Vagina (tissue), 2 donors: Measurements from ENCODE around the gene TMED9. TPM values are rescaled to one million over a fixed set of nuclear protein-coding genes. Genes with fewer than 3 reads are reported as not detected.

ENCODE experiments used
- DNase-seq, 2 donors: peaks; one replicate each; pipeline ENCODE4 v3.0.0-alpha.2; 2017; ENCODE audit errors: extremely low spot score in 2 of 2
- H3K27ac ChIP-seq: fragments of 200-600 bp; sonication (generic); one replicate; pipeline ENCODE4 v1.5.1; 2019
- H3K27me3 ChIP-seq: fragments of 200-600 bp; sonication (generic); one replicate; pipeline ENCODE4 v1.5.1; 2019
- H3K36me3 ChIP-seq, 2 donors: fragments of 200-600 bp; sonication (generic); one replicate each; pipeline ENCODE4 v1.5.1; 2017 to 2019
- H3K4me1 ChIP-seq: fragments of 200-600 bp; sonication (generic); one replicate; pipeline ENCODE4 v1.5.1; 2019
- H3K4me3 ChIP-seq, 2 donors: fragments of 200-600 bp; sonication (generic); 1 replicate in 1 of 2; 2 replicates in 1 of 2; pipeline ENCODE4 v1.5.1; 2016 to 2019
- H3K9me3 ChIP-seq: fragments of 200-600 bp; sonication (generic); one replicate; pipeline ENCODE4 v1.5.1; 2019
- CTCF ChIP-seq, 3 experiments: fragments of 450-650 bp in 2 of 3; fragments of 200-600 bp in 1 of 3; sonication (generic) in 1 of 3; IDR thresholded peaks; one replicate each; pipeline ENCODE4 v1.5.1; 2017 to 2019; ENCODE audit warnings: antibody characterized with exemption in 3 of 3, mild to moderate bottlenecking in 2 of 3, moderate library complexity in 2 of 3
- POLR2A ChIP-seq, 2 donors: fragments of 450-650 bp; IDR thresholded peaks; one replicate each; pipeline ENCODE4 v1.6.1; 2017; ENCODE audit warnings: antibody characterized with exemption in 2 of 2, mild to moderate bottlenecking in 2 of 2, moderate library complexity in 2 of 2
- POLR2AphosphoS5 ChIP-seq, 2 donors: sonication (generic); formaldehyde crosslinking; IDR thresholded peaks; one replicate each; pipeline ENCODE4 v1.9.0; 2017; ENCODE audit warnings: antibody characterized with exemption in 2 of 2, mild to moderate bottlenecking in 2 of 2, low read depth in 1 of 2; ENCODE audit not compliant: insufficient read depth in 1 of 2
- intact Hi-C: fragments of 100-400 bp; cut with DNase I; formaldehyde crosslinking; loops from one replicate; pipeline ENCODE4 v1.15.1; 2023
- total RNA-seq: library from RNA; depleted of rRNA; stranded (reverse); fragments of >200 nt; gene quantifications from one replicate; pipeline ENCODE4 v1.2.3, GENCODE V29; 2016

TMED9 gene
- total RNA-seq, 1 donor from 2014 or later = 83.7 TPM

DNA sequence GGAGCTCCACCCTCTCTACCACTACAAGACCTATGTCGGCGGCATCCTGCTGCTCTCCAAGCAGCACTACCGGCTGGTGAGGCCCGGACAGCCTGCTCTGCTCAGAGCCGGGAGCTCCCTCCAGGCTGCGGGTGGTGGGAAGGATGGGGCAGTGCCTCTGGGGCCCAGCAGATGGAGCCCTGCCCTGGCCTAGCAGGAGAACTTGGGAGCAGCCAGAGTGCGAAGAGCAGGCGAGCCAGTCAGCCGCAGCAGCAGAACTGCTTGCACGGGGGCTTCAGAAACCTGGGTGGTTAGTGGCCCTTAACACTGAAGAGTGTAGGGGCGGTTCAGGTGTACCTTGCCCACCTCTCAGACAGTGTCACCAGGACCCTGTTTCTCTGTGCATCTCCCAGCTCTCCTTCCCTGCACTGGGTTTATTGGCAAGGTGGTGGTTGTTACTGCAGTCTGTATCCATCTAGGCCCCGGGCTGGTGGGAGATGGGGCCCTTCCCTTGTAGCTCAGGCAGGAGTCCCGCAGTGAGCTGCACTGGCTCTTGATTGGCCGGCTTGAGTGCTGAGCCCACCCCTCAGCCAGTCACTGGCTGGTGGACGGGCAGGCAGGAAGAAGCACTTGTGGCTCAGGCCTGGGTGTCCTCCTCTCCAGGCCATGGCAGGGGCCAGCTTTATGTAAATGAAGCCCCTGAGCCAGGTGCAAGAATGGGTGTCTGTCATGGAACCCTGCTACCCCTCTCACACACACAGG, 15.6 kb downstream of the TMED9 start:
- H3K36me3 ChIP-seq = no peaks in the 10 kb centered on the region
- intact Hi-C loops = no loop called here
- no peaks in the 10 kb centered on the region for H3K9me3 ChIP-seq
- H3K27ac ChIP-seq = no peak overlapping the region
- DNase-seq = no peak
- H3K4me1 ChIP-seq = peaks cover 22% of the 10 kb centered on the region
- H3K4me3 ChIP-seq = no peak overlapping the region
- TF ChIP-seq CTCF (IDR thresholded peaks at IDR 0.05) (peak; percentile 29 to 69 (median 66)), POLR2AphosphoS5 (IDR thresholded peaks at IDR 0.05; ENCODE audit: insufficient read depth in 1 of 2, low read depth in 1 of 2) (peak in 1 of 2 donors; percentile 51), POLR2A (IDR thresholded peaks at IDR 0.05) (no peak)
- H3K27me3 ChIP-seq = no peaks in the 10 kb centered on the region

GRCh38 chr5:177608243-177609075, 16.5 kb downstream of the TMED9 start:
- H3K9me3 ChIP-seq = no peaks in the 10 kb centered on the region
- H3K4me1 ChIP-seq = peaks cover 20% of the 10 kb centered on the region
- no peak overlapping the region for H3K4me3 ChIP-seq
- H3K27ac ChIP-seq = no peak overlapping the region
- intact Hi-C loops = no loop called here
- H3K36me3 ChIP-seq = no peaks in the 10 kb centered on the region
- TF ChIP-seq POLR2AphosphoS5 (IDR thresholded peaks at IDR 0.05; ENCODE audit: insufficient read depth in 1 of 2, low read depth in 1 of 2) = no peak
- TF ChIP-seq CTCF (IDR thresholded peaks at IDR 0.05) = no peak
- H3K27me3 ChIP-seq = no peaks in the 10 kb centered on the region
- DNase-seq = no peak

- TF ChIP-seq POLR2AphosphoS5 (IDR thresholded peaks at IDR 0.05; ENCODE audit: insufficient read depth in 1 of 2, low read depth in 1 of 2) (no peak), POLR2A (IDR thresholded peaks at IDR 0.05) (no peak), CTCF (IDR thresholded peaks at IDR 0.05) (no peak)
- no peaks in the 10 kb centered on the region for H3K27me3 ChIP-seq
- no peaks in the 10 kb centered on the region for H3K9me3 ChIP-seq
- H3K27ac ChIP-seq = no peak overlapping the region
- intact Hi-C loops = no loop called here
- H3K36me3 ChIP-seq = no peaks in the 10 kb centered on the region
- peaks cover 20% of the 10 kb centered on the region for H3K4me1 ChIP-seq
- DNase-seq = no peak
- H3K4me3 ChIP-seq = no peak overlapping the region
Observed at GRCh38 chr5:177609076-177610059, 17.4 kb downstream of the TMED9 start.

GRCh38 chr5:177610131-177610769, 18.2 kb downstream of the TMED9 start:
- H3K27me3 ChIP-seq = no peaks in the 10 kb centered on the region
- no peaks in the 10 kb centered on the region for H3K9me3 ChIP-seq
- intact Hi-C loops = no loop called here
- H3K27ac ChIP-seq = no peak overlapping the region
- no peak overlapping the region for H3K4me3 ChIP-seq
- no peaks in the 10 kb centered on the region for H3K36me3 ChIP-seq
- no peak for TF ChIP-seq POLR2AphosphoS5 (IDR thresholded peaks at IDR 0.05; ENCODE audit: insufficient read depth in 1 of 2, low read depth in 1 of 2)
- TF ChIP-seq POLR2A (IDR thresholded peaks at IDR 0.05) = no peak
- TF ChIP-seq CTCF (IDR thresholded peaks at IDR 0.05) = no peak
- H3K4me1 ChIP-seq = peaks cover 20% of the 10 kb centered on the region
- DNase-seq = no peak
